Type B pancreatic cell (in vitro differentiated cells): ENCODE measurements around the gene EPHA4. TPM values are rescaled to one million over a fixed set of nuclear protein-coding genes. Genes with fewer than 3 reads are reported as not detected.

Experiments used
- DNase-seq: peaks from one replicate; pipeline ENCODE4 v3.0.0; 2021; ENCODE audit warnings: mixed read lengths; ENCODE audit not compliant: unreplicated experiment; ENCODE audit errors: extremely low spot score
- H3K27ac Mint-ChIP-seq: 2 replicates; pipeline ENCODE4 v1.8.0; 2021; ENCODE audit warnings: mild to moderate bottlenecking, mixed read lengths
- H3K27me3 Mint-ChIP-seq: 2 replicates; pipeline ENCODE4 v1.8.0; 2021; ENCODE audit warnings: mixed read lengths
- H3K36me3 Mint-ChIP-seq: 2 replicates; pipeline ENCODE4 v1.8.0; 2021; ENCODE audit warnings: mixed read lengths
- H3K4me1 Mint-ChIP-seq: one replicate; pipeline ENCODE4 v1.8.0; 2021; ENCODE audit warnings: mixed read lengths; ENCODE audit not compliant: unreplicated experiment
- H3K4me3 Mint-ChIP-seq: 2 replicates; pipeline ENCODE4 v1.8.0; 2021; ENCODE audit warnings: mild to moderate bottlenecking, mixed read lengths
- H3K9me3 Mint-ChIP-seq: 2 replicates; pipeline ENCODE4 v1.8.0; 2021; ENCODE audit warnings: mixed read lengths
- CTCF ChIP-seq: fragments of 200-600 bp; sonication (generic); conservative IDR thresholded peaks from 2 replicates; pipeline ENCODE4 v1.5.0; 2021; ENCODE audit warnings: antibody characterized with exemption, mild to moderate bottlenecking
- total RNA-seq: library from RNA; stranded (reverse); gene quantifications from 2 replicates; pipeline ENCODE4 v1.2.1, GENCODE V29; 2021; ENCODE audit warnings: low replicate concordance

The EPHA4 gene
- total RNA-seq, 1 donor from 2014 or later, result 78.3 TPM

- no peaks in the 10 kb centered on the region for H3K27me3 Mint-ChIP-seq
- H3K4me1 Mint-ChIP-seq, result peaks cover 42% of the 10 kb centered on the region
- TF ChIP-seq CTCF, result no peak
- H3K36me3 Mint-ChIP-seq, result peaks cover 44% of the 10 kb centered on the region
- no peak overlapping the region for H3K27ac Mint-ChIP-seq
- no peak overlapping the region for H3K4me3 Mint-ChIP-seq
- peaks cover 7% of the 10 kb centered on the region for H3K9me3 Mint-ChIP-seq
- no peak for DNase-seq
Observed at GRCh38 chr2:221490506-221491060, 81.5 kb downstream of the EPHA4 start.

GRCh38 chr2:221488136-221488807, 83.8 kb downstream of the EPHA4 start:
- Mint-ChIP-seq H3K4me1 (peaks cover 24% of the 10 kb centered on the region), H3K9me3 (no peaks in the 10 kb centered on the region), H3K4me3 (no peak overlapping the region), H3K36me3 (peaks cover 35% of the 10 kb centered on the region), H3K27me3 (no peaks in the 10 kb centered on the region), H3K27ac (no peak overlapping the region)
- TF ChIP-seq CTCF, result no peak
- no peak for DNase-seq

- TF ChIP-seq CTCF, result no peak
- no peaks in the 10 kb centered on the region for H3K27me3 Mint-ChIP-seq
- H3K9me3 Mint-ChIP-seq, result no peaks in the 10 kb centered on the region
- H3K36me3 Mint-ChIP-seq, result peaks cover 22% of the 10 kb centered on the region
- H3K4me3 Mint-ChIP-seq, result no peak overlapping the region
- DNase-seq, result no peak
- peaks cover 9% of the 10 kb centered on the region for H3K4me1 Mint-ChIP-seq
- H3K27ac Mint-ChIP-seq, result no peak overlapping the region
Observed at GRCh38 chr2:221486106-221486505, 86.0 kb downstream of the EPHA4 start.

GRCh38 chr2:221485503-221485870, 86.6 kb downstream of the EPHA4 start:
- no peak for TF ChIP-seq CTCF

GRCh38 chr2:221484761-221485502, 87.2 kb downstream of the EPHA4 start:
- no peak overlapping the region for H3K4me3 Mint-ChIP-seq

More at GRCh38 chr2:221485503-221485870, 86.6 kb downstream of the EPHA4 start:
- Mint-ChIP-seq H3K36me3 (peaks cover 26% of the 10 kb centered on the region), H3K4me3 (no peak overlapping the region), H3K4me1 (peaks cover 2% of the 10 kb centered on the region), H3K27ac (no peak overlapping the region), H3K27me3 (no peaks in the 10 kb centered on the region), H3K9me3 (no peaks in the 10 kb centered on the region)
- no peak for DNase-seq

More at GRCh38 chr2:221484761-221485502, 87.2 kb downstream of the EPHA4 start:
- H3K4me1 Mint-ChIP-seq, result no peaks in the 10 kb centered on the region
- peaks cover 31% of the 10 kb centered on the region for H3K36me3 Mint-ChIP-seq
- no peaks in the 10 kb centered on the region for H3K27me3 Mint-ChIP-seq
- no peaks in the 10 kb centered on the region for H3K9me3 Mint-ChIP-seq
- no peak for TF ChIP-seq CTCF
- no peak for DNase-seq
- no peak overlapping the region for H3K27ac Mint-ChIP-seq
